ENCODE data around the gene MYO15B.

GRCh38 chr17:75658237-75658636, 70.6 kb downstream of the MYO15B start:
- TF ChIP-seq CTCF (IDR thresholded peaks at IDR 0.05) (no peak), POLR2A (IDR thresholded peaks at IDR 0.05) (no peak)

Measured in uterus (tissue), 2 donors.